Retinal pigment epithelial cell (primary cell): ENCODE data around the gene UBE4B.

Source experiments
- DNase-seq: peaks from one replicate; pipeline ENCODE4 v3.0.0-alpha.2; 2010; ENCODE audit warnings: low read depth
- H3K4me3 ChIP-seq: 2 replicates; pipeline ENCODE4 v1.5.1; 2011; ENCODE audit warnings: mild to moderate bottlenecking, low read length, control low read depth, moderate library complexity
- CTCF ChIP-seq: conservative IDR thresholded peaks from 2 replicates; pipeline ENCODE4 v1.5.1; 2011; ENCODE audit warnings: low read depth, low read length, control low read depth, inconsistent platforms

The UBE4B gene

GRCh38 chr1:10117132-10117531 lies 84.4 kb downstream of the UBE4B start:
- no peak for TF ChIP-seq CTCF
- no peak overlapping the region for H3K4me3 ChIP-seq
- no peak for DNase-seq

GRCh38 chr1:10117865-10118264 lies 85.1 kb downstream of the UBE4B start:
- peak; percentile 48 for DNase-seq
- no peak overlapping the region for H3K4me3 ChIP-seq
- TF ChIP-seq CTCF, result no peak

GRCh38 chr1:10121688-10122087 lies 88.9 kb downstream of the UBE4B start:
- H3K4me3 ChIP-seq, result no peak overlapping the region
- TF ChIP-seq CTCF, result no peak
- no peak for DNase-seq

- peak; percentile 14 for DNase-seq
- no peak overlapping the region for H3K4me3 ChIP-seq
- no peak for TF ChIP-seq CTCF
Observed at GRCh38 chr1:10122926-10123325, 90.2 kb downstream of the UBE4B start.

- no peak for TF ChIP-seq CTCF
- DNase-seq, result no peak
Observed at GRCh38 chr1:10128101-10128765, 95.5 kb downstream of the UBE4B start.

GRCh38 chr1:10132316-10132715 lies 99.6 kb downstream of the UBE4B start:
- H3K4me3 ChIP-seq, result no peak overlapping the region
- TF ChIP-seq CTCF, result no peak
- DNase-seq, result no peak

More at GRCh38 chr1:10128101-10128765, 95.5 kb downstream of the UBE4B start:
- no peak overlapping the region for H3K4me3 ChIP-seq

GRCh38 chr1:10132852-10133251 lies 100.1 kb downstream of the UBE4B start:
- H3K4me3 ChIP-seq, result no peak overlapping the region
- no peak for DNase-seq
- TF ChIP-seq CTCF, result no peak
